Suprapubic skin (tissue), 3 donors: ENCODE data around the gene TEX29.

ENCODE experiments used
- EP300 ChIP-seq: sonication (generic); formaldehyde crosslinking; IDR thresholded peaks from one replicate; pipeline ENCODE4 v1.6.1; 2017; ENCODE audit warnings: antibody characterized with exemption
- POLR2A ChIP-seq, 2 donors: fragments of 450-650 bp; IDR thresholded peaks; one replicate each; pipeline ENCODE4 v1.6.1; 2017; ENCODE audit warnings: antibody characterized with exemption in 2 of 2, mild to moderate bottlenecking in 2 of 2, moderate library complexity in 2 of 2
- TF ChIP-seq, protein P1 (sequence below), 2 donors: fragments of 200-600 bp in 1 of 2; fragments of 450-650 bp in 1 of 2; sonication (generic) in 1 of 2; IDR thresholded peaks; one replicate each; pipeline ENCODE4 v1.5.1; 2016 to 2019; ENCODE audit warnings: antibody characterized with exemption in 2 of 2, mild to moderate bottlenecking in 1 of 2, moderate library complexity in 1 of 2

DNA sequence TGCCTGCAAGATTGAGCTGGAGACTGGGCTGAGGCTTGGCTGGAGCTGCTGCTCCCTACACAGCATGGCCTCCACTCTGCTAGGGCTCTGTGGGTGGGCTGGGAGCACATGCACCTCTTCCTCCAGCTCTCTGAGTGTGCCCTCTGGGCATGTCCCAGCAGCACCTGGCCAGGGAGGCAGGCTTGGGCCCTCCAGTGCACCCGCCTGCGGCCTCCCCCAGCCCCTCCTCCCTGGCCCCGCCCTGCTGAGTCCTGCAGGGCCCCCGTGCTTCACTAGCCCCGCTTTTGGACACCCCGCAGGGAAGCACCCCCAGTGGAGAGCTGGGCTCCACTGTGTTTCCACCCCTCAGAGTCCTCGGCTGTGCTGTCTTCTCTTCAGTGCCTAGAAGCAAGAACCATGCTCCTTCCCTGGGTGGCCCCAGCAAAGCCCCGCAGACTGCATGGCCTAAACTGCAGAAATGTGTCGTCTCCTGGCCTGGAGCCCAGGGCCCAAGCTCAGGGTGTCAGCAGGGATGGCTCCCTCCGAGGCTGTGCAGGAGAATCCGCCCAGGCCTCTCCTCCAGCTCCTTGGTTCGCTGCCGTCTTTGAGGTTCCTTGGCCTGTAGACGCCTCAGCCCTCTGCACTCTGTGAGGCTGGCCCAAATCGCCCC, 5.0 kb upstream of the TEX29 start:
- TF ChIP-seq POLR2A (IDR thresholded peaks at IDR 0.05) (no peak), EP300 (no peak)
- TF ChIP-seq, protein P1, sequence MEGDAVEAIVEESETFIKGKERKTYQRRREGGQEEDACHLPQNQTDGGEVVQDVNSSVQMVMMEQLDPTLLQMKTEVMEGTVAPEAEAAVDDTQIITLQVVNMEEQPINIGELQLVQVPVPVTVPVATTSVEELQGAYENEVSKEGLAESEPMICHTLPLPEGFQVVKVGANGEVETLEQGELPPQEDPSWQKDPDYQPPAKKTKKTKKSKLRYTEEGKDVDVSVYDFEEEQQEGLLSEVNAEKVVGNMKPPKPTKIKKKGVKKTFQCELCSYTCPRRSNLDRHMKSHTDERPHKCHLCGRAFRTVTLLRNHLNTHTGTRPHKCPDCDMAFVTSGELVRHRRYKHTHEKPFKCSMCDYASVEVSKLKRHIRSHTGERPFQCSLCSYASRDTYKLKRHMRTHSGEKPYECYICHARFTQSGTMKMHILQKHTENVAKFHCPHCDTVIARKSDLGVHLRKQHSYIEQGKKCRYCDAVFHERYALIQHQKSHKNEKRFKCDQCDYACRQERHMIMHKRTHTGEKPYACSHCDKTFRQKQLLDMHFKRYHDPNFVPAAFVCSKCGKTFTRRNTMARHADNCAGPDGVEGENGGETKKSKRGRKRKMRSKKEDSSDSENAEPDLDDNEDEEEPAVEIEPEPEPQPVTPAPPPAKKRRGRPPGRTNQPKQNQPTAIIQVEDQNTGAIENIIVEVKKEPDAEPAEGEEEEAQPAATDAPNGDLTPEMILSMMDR (IDR thresholded peaks at IDR 0.05), result no peak
